ENCODE results near the gene BIRC7.
"Not testable (repeated sequence)": the region's sequence is repeated elsewhere in the genome, so short reads cannot be mapped to it uniquely, and the experiment has no call there.

Gene BIRC7

DNA sequence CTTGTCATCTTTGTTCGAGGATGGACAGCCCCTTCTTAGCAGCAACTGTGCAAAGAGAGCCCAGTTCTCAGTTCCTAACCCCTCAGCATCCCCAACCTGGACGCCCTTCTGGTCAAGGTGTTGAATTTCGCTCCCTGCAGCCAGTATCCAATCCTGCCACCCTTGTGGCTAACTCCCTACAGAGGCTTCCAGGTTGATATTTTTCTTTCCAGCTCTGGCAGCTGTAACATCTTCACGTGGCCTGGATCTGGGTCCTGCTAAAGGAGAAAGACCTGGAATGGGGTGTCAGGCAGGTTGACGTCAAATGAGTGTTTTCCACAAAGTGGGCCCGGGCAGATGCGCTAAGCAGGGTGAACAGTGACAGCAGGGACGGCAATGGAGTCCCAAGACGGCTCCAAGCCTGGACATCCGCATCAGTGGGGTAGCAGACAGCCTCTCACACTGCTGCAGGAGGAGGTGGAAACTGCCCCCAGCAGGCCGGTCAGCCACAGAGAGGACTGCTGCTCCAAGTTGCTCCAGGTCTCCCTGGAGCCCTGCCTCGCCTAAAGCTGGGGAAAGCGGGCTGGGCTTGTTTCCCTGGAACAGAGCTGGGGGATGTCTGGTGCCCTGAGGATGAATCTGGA lies 18.7 kb upstream of the BIRC7 start:
- Histone ChIP-seq H3K36me3 (ENCODE audit: control insufficient read depth in 5 of 5, insufficient read depth in 5 of 5, low read length in 5 of 5) (peaks cover 0 to 20% (median 16%) of the 10 kb centered on the region in 5 donors), H3K9me3 (ENCODE audit: control insufficient read depth in 5 of 5, low read length in 5 of 5) (no peaks in the 10 kb centered on the region), H3K4me3 (ENCODE audit: low read depth in 1 of 5, low read length in 5 of 5) (peak overlapping the region; percentile 54 to 84 (median 73)), H3K27me3 (ENCODE audit: control insufficient read depth in 5 of 5, insufficient read depth in 4 of 5, low read length in 5 of 5) (peaks cover under 1 to 21% (median 17%) of the 10 kb centered on the region in 5 donors), H3K27ac (ENCODE audit: low read depth, low read length) (no peak overlapping the region), H3K9ac (ENCODE audit: low read length in 5 of 5) (peak overlapping the region in 4 of 5 donors; percentile 76 to 84 (median 81)), H3K4me1 (ENCODE audit: control insufficient read depth in 5 of 5, insufficient read depth in 5 of 5, low read length in 5 of 5) (peaks cover 4 to 37% (median 30%) of the 10 kb centered on the region in 5 donors)

DNA sequence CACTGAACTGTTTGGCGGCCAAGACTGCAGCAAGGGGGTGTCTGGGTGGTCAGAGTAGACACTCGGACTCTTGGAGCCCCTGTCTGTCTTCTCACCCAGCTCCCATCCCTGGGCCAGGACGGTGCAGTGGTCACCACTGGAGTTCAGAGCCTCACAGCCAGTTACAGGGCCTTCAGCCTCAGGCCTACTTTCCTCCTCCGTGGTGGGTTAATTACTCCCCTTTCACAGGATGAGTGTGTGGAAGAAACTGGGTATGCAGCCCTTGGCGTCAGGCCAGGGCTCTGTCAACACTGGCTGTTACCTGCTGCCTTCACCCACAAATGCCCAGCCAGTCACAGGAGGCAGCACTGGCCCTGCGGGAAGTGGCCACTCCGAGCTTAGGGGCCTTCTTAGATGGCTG lies 18.0 kb upstream of the BIRC7 start:
- H3K36me3 ChIP-seq (ENCODE audit: control insufficient read depth in 5 of 5, insufficient read depth in 5 of 5, low read length in 5 of 5), result peaks cover 0 to 13% (median 8%) of the 10 kb centered on the region in 5 donors
- no peak overlapping the region for H3K9ac ChIP-seq (ENCODE audit: low read length in 5 of 5)
- no peak overlapping the region for H3K4me3 ChIP-seq (ENCODE audit: low read depth in 1 of 5, low read length in 5 of 5)
- no peaks in the 10 kb centered on the region for H3K9me3 ChIP-seq (ENCODE audit: control insufficient read depth in 5 of 5, low read length in 5 of 5)
- H3K27me3 ChIP-seq (ENCODE audit: control insufficient read depth in 5 of 5, insufficient read depth in 4 of 5, low read length in 5 of 5), result peaks cover 5 to 23% (median 21%) of the 10 kb centered on the region in 5 donors
- H3K27ac ChIP-seq (ENCODE audit: low read depth, low read length), result no peak overlapping the region
- H3K4me1 ChIP-seq (ENCODE audit: control insufficient read depth in 5 of 5, insufficient read depth in 5 of 5, low read length in 5 of 5), result peaks cover 2 to 30% (median 23%) of the 10 kb centered on the region in 5 donors

DNA sequence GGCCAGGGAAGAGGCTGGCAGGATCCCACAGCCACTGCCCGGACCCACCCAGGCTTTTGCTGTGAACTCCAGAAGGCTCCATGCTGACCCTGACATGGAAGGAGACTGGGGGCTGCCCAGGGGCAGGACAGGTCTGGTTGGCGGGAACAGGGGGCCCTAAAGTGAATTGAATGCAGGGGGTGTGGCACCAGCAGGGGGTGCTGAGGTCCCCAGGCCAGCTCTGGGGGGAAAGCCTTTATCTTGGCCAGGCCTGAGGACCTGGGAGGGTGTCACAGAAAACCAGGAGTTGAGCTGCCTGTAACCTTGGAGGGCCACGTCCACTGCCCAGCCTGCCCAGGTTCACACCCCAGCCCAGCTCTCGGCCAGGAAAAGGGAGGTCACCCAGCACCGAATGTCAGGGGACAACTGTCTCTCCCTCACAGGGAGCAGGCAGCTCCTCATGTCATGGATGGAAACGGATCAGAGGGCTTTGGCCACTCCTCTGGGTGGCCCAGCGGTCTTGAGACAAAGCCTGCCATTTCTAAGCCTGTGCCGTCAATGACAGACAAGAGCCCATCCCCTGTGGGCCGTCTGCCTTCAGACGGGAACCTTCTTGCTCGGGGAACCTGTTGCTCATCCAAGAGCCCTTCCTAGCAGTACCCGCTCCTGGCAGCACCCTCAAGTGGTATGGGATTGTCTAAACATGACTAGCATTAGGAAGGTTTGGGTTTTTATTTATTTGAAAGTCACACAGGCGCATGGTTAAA lies 16.8 kb upstream of the BIRC7 start:
- Histone ChIP-seq H3K9ac (ENCODE audit: low read length in 5 of 5) (no peak overlapping the region), H3K4me3 (ENCODE audit: low read depth in 1 of 5, low read length in 5 of 5) (no peak overlapping the region), H3K4me1 (ENCODE audit: control insufficient read depth in 5 of 5, insufficient read depth in 5 of 5, low read length in 5 of 5) (peaks cover 1 to 23% (median 19%) of the 10 kb centered on the region in 5 donors), H3K36me3 (ENCODE audit: control insufficient read depth in 5 of 5, insufficient read depth in 5 of 5, low read length in 5 of 5) (peaks cover 0 to 4% (median 0%) of the 10 kb centered on the region in 5 donors), H3K27me3 (ENCODE audit: control insufficient read depth in 5 of 5, insufficient read depth in 4 of 5, low read length in 5 of 5) (peaks cover 5 to 25% (median 21%) of the 10 kb centered on the region in 5 donors), H3K9me3 (ENCODE audit: control insufficient read depth in 5 of 5, low read length in 5 of 5) (no peaks in the 10 kb centered on the region), H3K27ac (ENCODE audit: low read depth, low read length) (no peak overlapping the region)

DNA sequence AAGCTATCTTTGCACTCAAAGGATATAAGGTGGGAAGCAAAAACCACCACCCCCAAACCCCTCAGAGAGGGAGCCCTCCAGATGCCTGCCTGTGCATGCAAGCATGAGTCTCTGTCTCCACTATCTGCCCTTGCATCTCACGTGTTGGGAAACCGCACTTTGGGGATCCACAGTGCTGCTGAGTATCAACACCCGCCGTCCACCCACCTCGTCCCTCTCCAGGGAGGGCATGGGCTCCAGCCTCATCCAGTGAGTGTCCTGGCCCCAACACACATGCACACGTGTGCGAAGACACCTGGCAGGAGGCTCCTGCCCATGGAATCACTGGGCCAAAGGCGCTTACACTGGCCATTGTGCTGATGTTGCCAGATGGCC lies 16.3 kb upstream of the BIRC7 start:
- Histone ChIP-seq H3K27me3 (ENCODE audit: control insufficient read depth in 5 of 5, insufficient read depth in 4 of 5, low read length in 5 of 5) (peaks cover 5 to 25% (median 21%) of the 10 kb centered on the region in 5 donors), H3K9me3 (ENCODE audit: control insufficient read depth in 5 of 5, low read length in 5 of 5) (no peaks in the 10 kb centered on the region), H3K4me1 (ENCODE audit: control insufficient read depth in 5 of 5, insufficient read depth in 5 of 5, low read length in 5 of 5) (peaks cover 1 to 18% (median 17%) of the 10 kb centered on the region in 5 donors), H3K27ac (ENCODE audit: low read depth, low read length) (no peak overlapping the region), H3K4me3 (ENCODE audit: low read depth in 1 of 5, low read length in 5 of 5) (no peak overlapping the region), H3K9ac (ENCODE audit: low read length in 5 of 5) (no peak overlapping the region), H3K36me3 (ENCODE audit: control insufficient read depth in 5 of 5, insufficient read depth in 5 of 5, low read length in 5 of 5) (peaks cover 0 to 2% (median 0%) of the 10 kb centered on the region in 5 donors)

DNA sequence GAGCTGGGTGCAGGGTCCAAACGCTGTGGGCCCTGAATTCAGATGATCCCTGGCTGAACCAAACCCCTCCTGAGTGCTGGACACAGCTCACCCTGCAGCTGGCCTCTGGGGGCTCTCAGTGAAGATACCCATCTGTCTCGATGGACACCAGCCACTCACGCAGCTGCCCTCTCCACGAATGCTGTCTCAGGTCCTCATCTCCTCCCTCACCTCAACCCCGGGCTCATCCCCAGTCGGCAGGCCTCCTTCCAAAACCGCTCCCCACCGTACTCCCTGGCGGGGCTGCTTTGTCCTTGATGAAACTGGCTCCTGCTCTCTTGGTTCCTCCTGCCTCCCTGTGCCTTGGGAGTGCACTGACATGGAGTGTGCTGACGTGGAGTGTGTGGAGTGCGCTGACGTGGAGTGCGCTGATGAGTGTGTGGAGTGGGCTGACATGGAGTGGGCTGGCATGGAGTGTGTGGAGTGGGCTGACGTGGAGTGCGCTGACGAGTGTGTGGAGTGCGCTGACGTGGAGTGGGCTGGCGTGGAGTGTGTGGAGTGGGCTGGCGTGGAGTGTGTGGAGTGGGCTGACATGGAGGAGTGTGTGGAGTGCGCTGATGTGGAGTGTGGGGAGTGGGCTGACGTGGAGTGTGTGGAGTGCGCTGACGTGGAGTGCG lies 15.7 kb upstream of the BIRC7 start:
- no peak overlapping the region for H3K27ac ChIP-seq (ENCODE audit: low read depth, low read length)
- no peaks in the 10 kb centered on the region for H3K36me3 ChIP-seq (ENCODE audit: control insufficient read depth in 5 of 5, insufficient read depth in 5 of 5, low read length in 5 of 5)
- no peaks in the 10 kb centered on the region for H3K9me3 ChIP-seq (ENCODE audit: control insufficient read depth in 5 of 5, low read length in 5 of 5)
- no peak overlapping the region for H3K4me3 ChIP-seq (ENCODE audit: low read depth in 1 of 5, low read length in 5 of 5)
- peaks cover 1 to 12% (median 12%) of the 10 kb centered on the region in 5 donors for H3K4me1 ChIP-seq (ENCODE audit: control insufficient read depth in 5 of 5, insufficient read depth in 5 of 5, low read length in 5 of 5)
- H3K9ac ChIP-seq (ENCODE audit: low read length in 5 of 5), result no peak overlapping the region
- H3K27me3 ChIP-seq (ENCODE audit: control insufficient read depth in 5 of 5, insufficient read depth in 4 of 5, low read length in 5 of 5), result peaks cover 5 to 25% (median 21%) of the 10 kb centered on the region in 5 donors

DNA sequence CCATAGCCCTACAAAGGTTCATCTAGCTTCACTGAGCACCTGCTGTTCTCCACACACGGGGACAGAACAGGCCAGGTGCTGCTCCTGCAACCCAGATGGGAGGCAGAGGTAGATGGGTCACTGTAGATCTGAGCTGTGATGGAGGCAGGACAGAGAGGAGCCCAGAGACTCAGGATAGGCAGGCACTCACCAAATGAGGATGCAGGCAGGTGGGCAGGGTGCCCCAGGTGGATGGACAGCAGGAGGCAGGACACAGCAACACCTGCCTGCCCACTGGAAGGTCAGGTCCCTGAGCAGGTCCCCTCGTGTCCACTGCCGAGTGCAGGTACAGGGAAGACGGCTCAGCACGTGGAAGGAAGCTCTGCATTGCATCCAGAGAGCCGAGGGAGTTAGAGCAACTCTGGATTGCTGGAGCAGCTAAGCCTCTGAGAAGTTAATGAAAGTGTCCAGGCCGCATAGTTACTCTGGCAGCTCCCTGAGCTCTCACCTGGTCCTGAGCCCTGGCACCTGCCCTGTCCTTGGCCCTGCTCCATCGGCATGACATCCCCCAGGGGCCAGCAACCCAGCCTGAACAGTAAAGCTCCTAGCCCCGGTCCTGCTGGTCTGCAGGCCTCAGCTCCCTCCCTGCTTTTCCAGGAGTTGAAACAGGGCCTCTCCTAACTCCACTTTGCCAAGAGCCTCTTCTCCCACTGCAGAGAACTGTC lies 14.9 kb upstream of the BIRC7 start:
- H3K9me3 ChIP-seq (ENCODE audit: control insufficient read depth in 5 of 5, low read length in 5 of 5), result no peaks in the 10 kb centered on the region
- H3K4me1 ChIP-seq (ENCODE audit: control insufficient read depth in 5 of 5, insufficient read depth in 5 of 5, low read length in 5 of 5), result peaks cover 0 to 8% (median 7%) of the 10 kb centered on the region in 5 donors
- H3K36me3 ChIP-seq (ENCODE audit: control insufficient read depth in 5 of 5, insufficient read depth in 5 of 5, low read length in 5 of 5), result no peaks in the 10 kb centered on the region
- no peak overlapping the region for H3K9ac ChIP-seq (ENCODE audit: low read length in 5 of 5)
- no peak overlapping the region for H3K27ac ChIP-seq (ENCODE audit: low read depth, low read length)
- H3K27me3 ChIP-seq (ENCODE audit: control insufficient read depth in 5 of 5, insufficient read depth in 4 of 5, low read length in 5 of 5), result peaks cover 5 to 25% (median 21%) of the 10 kb centered on the region in 5 donors
- no peak overlapping the region for H3K4me3 ChIP-seq (ENCODE audit: low read depth in 1 of 5, low read length in 5 of 5)

DNA sequence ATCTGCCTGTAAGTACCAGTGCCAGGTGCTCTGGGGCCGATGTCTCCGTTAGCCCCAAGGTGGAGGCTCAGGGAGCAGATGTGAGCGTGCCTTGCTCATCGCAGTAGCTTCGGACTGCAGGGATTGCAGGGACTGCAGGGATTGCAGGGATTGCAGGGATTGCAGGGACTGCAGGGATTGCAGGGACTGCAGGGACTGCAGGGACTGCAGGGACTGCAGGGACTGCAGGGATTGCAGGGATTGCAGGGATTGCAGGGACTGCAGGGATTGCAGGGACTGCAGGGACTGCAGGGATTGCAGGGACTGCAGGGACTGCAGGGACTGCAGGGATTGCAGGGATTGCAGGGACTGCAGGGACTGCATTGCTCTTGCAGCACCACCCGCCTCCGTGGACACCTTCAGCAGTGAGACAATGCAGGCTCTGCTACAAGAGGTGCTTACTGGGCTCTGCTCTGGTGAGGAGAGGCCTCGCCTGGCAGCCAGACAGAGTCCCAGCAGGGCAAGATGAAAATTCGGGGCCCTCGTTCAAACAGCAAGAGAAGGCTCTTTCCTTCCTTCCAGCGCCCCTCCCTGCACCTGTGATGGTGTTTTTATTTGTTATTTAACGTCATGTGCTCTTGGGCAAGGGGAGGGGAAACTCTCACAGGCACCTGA lies 14.2 kb upstream of the BIRC7 start:
- not testable (repeated sequence) for H3K27ac ChIP-seq (ENCODE audit: low read depth, low read length); H3K36me3 ChIP-seq (ENCODE audit: control insufficient read depth in 5 of 5, insufficient read depth in 5 of 5, low read length in 5 of 5); H3K4me3 ChIP-seq (ENCODE audit: low read depth in 1 of 5, low read length in 5 of 5); H3K4me1 ChIP-seq (ENCODE audit: control insufficient read depth in 5 of 5, insufficient read depth in 5 of 5, low read length in 5 of 5); H3K9ac ChIP-seq (ENCODE audit: low read length in 5 of 5); H3K9me3 ChIP-seq (ENCODE audit: control insufficient read depth in 5 of 5, low read length in 5 of 5)
- peaks cover 5 to 25% (median 21%) of the 10 kb centered on the region in 5 donors for H3K27me3 ChIP-seq (ENCODE audit: control insufficient read depth in 5 of 5, insufficient read depth in 4 of 5, low read length in 5 of 5)

DNA sequence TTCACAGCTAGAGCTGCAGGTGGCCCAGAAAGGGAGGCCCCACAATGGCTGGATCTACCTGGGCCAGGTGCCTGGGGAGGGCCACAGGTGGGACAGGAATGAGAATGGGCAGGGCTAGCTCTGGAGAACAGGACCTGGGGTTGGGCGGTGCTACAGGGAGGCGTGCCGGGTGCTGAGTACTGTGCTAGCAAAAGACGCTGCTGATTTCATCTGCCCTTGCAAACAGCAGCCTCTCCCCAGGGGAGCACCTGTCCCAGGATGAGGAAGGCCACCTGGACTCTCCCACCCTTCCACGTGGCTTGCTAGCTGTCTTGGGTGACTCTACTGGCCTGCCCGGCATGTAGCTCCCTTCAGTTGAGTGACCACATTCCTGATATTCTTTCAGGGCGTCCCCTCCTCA lies 13.2 kb upstream of the BIRC7 start:
- Histone ChIP-seq H3K4me3 (ENCODE audit: low read depth in 1 of 5, low read length in 5 of 5) (no peak overlapping the region), H3K36me3 (ENCODE audit: control insufficient read depth in 5 of 5, insufficient read depth in 5 of 5, low read length in 5 of 5) (no peaks in the 10 kb centered on the region), H3K27me3 (ENCODE audit: control insufficient read depth in 5 of 5, insufficient read depth in 4 of 5, low read length in 5 of 5) (peaks cover 5 to 25% (median 21%) of the 10 kb centered on the region in 5 donors), H3K9me3 (ENCODE audit: control insufficient read depth in 5 of 5, low read length in 5 of 5) (no peaks in the 10 kb centered on the region), H3K4me1 (ENCODE audit: control insufficient read depth in 5 of 5, insufficient read depth in 5 of 5, low read length in 5 of 5) (no peaks in the 10 kb centered on the region), H3K9ac (ENCODE audit: low read length in 5 of 5) (no peak overlapping the region), H3K27ac (ENCODE audit: low read depth, low read length) (no peak overlapping the region)

DNA sequence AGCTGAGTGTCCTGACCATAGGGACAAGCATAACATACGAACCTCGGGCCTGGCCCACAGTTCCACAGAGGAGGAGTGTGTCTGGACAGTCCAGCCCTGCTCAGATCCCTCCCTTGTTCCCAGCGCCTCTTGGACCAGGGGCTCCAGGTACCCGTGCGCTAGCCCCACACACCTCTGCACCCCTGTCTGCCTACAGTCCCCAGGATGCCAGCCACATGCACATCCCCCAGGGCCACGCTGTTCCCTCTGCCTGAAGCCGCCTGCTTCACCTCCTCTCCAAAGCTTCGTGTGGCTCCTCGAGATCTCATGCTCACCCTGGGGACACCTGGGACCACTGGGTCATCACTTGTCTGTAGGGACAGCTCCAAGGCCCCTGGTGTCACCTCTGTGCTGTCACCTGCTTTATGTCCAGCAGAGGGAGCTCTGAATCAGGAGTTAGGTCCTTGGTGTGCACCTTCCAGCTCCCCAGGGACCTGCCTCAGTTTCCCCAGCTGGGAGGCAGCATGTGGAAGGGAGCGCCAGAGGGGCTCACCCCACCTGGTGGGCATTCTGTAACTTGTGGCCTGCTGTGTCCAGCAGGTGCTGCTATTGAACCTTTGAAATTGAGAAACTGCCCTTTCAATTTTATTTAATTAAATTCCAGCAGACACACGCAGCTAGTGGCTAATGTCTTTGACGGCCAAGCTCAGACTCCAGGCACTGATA lies 12.4 kb upstream of the BIRC7 start:
- H3K4me1 ChIP-seq (ENCODE audit: control insufficient read depth in 5 of 5, insufficient read depth in 5 of 5, low read length in 5 of 5), result no peaks in the 10 kb centered on the region
- H3K27me3 ChIP-seq (ENCODE audit: control insufficient read depth in 5 of 5, insufficient read depth in 4 of 5, low read length in 5 of 5), result peaks cover 6 to 25% (median 22%) of the 10 kb centered on the region in 5 donors
- H3K9me3 ChIP-seq (ENCODE audit: control insufficient read depth in 5 of 5, low read length in 5 of 5), result no peaks in the 10 kb centered on the region
- no peaks in the 10 kb centered on the region for H3K36me3 ChIP-seq (ENCODE audit: control insufficient read depth in 5 of 5, insufficient read depth in 5 of 5, low read length in 5 of 5)
- H3K27ac ChIP-seq (ENCODE audit: low read depth, low read length), result no peak overlapping the region
- no peak overlapping the region for H3K4me3 ChIP-seq (ENCODE audit: low read depth in 1 of 5, low read length in 5 of 5)
- H3K9ac ChIP-seq (ENCODE audit: low read length in 5 of 5), result no peak overlapping the region

All from subcutaneous abdominal adipose tissue (tissue), 5 donors.